Muscle of arm (tissue), 12 donors: ENCODE data around the gene STON2. TPM values are rescaled to one million over a fixed set of nuclear protein-coding genes. Genes with fewer than 3 reads are reported as not detected.

Experiments used
- DNase-seq: peaks from one replicate; pipeline ENCODE4 v3.0.0-alpha.2; 2013
- polyA plus RNA-seq, 12 donors: library from polyadenylated mRNA; unstranded; fragments of 120-200 nt; gene quantifications; one replicate each; pipeline ENCODE4 v1.2.1, GENCODE V29; 2013; ENCODE audit not compliant: insufficient read length in 12 of 12

The STON2 gene
- polyA plus RNA-seq, 12 donors = 9.7 to 25.4 (median 18.5) TPM; not detected in 1

DNA sequence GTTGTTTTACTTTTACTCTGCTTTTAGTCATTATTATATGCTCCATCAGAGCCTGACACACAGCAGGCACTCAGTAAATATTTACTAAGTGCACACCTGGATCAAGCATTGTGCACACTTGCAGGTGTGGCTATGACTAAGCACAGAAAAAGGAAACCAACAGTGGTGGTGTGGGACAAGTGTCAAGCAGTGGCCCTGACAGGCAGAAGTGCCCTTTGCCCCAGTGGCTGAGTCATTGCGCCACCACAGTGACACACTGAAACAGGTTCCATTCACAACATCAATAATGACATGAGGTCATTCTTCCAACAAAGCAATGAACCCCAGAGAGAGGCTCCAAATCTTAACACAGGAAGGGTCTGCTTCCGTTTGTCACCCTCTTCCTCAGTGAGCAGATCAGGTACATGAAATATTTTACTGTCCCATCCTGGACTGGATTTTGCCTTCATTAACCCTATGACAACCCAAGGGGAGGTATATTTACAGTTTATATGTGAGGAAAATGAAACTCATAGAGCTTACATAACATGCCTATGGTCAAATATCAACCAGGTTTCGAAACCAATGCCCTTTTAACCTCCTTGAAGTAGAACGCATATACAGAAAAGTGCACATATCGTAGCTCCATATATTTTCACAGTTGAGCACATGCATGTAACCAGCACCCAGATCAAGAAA, 96.7 kb downstream of the STON2 start:
- no peak for DNase-seq

DNA sequence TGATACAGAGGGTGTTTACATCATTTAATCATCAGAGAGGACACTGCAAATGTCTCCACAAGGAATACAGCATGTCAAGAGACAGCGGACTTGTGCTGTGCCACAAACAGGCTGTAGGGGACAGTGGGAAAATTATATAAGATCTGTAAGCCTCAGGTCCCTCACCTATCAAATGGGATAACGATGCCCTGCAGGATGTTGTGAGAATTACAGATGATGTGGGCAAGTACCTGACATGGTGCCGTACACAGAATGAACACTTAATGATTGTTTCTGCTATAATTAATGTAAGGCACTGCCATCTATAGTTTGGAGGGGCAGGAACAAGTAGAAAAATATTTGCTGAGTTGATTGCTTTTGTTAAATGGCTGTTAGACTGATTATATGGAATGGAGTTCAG, 97.5 kb downstream of the STON2 start:
- no peak for DNase-seq

DNA sequence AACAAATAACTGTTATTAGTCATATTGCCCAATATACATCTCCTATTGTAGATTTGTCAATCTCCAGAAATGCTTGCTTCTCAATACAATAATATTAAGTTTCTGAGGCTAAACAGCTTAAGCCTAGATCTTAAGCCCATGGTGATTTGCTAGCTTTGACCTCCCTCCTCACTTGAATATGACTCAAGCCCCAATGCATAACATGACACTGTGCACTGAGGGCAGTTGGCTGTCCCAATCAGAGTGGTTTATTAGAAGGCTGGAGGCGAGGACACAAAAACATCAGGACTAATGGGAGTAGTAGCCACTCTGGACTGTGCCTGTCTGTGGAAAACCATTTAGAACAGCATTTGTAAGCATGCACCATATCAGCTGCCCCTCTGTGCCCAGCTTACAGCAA, 98.3 kb downstream of the STON2 start:
- DNase-seq = no peak

DNA sequence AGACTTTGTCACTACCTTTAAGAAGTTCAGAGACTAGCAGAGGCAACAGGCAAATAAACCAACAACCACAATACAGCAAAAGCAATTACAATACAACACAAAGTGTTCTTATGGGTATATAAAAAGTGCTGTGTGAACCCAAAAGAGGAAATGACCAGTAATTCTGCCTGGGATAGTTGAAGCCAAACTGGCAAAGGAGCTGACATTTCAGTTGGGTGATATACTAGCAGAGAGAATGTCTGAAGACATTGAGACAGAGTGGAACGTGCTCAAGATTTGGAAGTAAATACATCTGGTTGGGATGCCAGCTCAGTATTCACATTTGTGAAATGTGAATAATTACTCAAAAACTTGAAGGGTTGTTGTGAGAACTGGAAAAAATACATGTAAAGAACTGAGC, 98.8 kb downstream of the STON2 start:
- DNase-seq = no peak

GRCh38 chr14:81298911-81299310, 101.2 kb downstream of the STON2 start:
- DNase-seq = no peak

DNA sequence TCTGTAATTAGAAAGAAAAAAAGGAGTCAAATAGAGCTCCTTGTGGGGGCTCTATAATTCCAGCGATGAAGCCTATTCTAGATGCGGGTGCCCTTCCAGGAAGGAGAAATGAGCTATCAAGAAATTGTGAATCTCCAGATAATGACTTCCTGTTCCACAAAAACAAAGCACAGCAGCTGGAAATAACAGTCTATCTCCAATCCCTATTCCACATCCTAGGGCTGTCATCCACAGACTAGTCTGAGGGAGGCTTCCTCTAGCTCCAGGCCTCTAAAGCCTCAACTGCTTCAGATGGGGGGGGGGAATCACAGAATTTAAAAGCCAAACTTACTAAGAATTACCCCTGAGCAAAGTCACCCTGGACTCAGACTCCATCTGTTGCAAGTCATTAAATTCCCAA, 102.0 kb downstream of the STON2 start:
- DNase-seq = no peak

- no peak for DNase-seq
These were observed 103.9 kb downstream of the STON2 start for GRCh38 chr14:81295958-81296923.

- DNase-seq = no peak
These were observed 110.6 kb downstream of the STON2 start for GRCh38 chr14:81289516-81289915.

DNA sequence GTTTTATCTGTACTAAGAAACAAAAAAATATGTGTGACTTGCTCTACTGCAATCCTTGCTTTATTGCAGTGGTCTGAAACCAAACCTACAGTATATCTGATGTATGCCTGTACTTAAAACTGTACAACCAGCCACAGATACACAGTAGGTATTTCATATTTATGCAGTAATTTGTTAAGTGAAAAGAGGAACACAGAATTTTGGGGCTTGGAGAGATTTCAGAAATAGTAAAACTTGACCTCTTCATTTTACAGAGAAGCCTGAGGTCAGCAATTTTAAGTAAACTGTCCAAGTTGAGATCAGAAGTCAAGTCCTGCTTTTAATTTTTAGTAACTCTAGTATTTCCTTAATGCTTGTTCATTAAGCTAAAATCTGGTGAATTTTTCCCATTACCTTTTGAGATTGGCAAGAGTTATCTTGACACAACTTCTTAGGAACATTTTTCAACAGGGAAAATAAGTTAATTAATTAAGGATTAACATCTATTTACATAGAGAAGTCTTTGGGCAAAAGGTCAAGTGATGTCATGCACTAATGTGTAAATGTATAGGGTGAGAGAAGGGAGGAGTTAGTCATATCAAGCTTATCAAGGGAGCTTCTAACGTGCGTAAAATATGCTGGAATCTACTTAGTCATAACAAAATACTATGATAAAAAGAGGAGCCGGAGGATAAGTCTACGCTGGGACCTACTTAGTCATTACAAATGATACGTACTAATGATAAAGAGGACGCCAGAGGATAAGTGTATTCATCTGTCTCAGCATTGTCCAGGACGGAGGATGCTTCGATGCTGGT, 113.4 kb downstream of the STON2 start:
- no peak for DNase-seq

DNA sequence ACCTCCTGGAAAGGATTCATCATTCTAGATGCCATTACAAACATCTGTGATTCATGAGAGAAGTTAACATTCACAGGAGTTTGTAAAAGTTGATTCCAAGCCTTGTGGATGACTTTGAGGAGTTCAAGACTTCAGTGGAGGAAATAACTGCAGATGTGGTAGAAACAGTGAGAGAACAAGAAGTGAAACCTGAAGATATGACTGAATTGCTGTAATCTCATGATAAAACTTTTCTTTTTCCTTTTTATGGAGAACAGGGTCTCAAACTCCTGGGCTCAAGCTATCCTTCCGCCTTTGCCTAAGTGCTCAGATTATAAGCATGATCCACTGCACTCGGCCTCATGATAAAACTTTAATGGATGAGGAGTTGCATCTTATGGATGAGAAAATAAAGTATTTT, 114.9 kb downstream of the STON2 start:
- no peak for DNase-seq

DNA sequence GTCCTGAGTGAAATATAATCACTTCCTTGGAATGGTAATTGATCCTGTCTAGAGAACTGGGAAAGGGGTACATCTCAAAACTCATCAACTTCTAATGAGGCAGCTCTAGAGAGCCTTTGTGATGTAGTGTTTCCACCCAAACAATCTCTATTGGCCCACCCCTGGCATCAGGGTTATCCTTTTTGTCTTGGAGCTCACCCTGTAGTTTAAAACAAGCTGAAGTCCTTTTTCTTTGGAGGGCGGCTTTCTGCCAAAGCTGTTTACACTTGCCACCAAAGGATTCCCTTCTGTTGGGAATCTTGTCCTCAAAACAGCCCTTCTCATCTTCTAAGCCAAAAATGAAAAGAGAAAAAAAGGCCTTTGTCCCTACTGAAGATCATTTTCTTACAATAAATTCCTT, 118.8 kb downstream of the STON2 start:
- DNase-seq = no peak

- DNase-seq = no peak
These were observed 119.9 kb downstream of the STON2 start for GRCh38 chr14:81280136-81280791.

- DNase-seq = no peak
These were observed 123.0 kb downstream of the STON2 start for GRCh38 chr14:81277096-81277495.

GRCh38 chr14:81276073-81277069, 123.8 kb downstream of the STON2 start:
- DNase-seq = no peak

GRCh38 chr14:81275305-81276072, 124.6 kb downstream of the STON2 start:
- no peak for DNase-seq

DNA sequence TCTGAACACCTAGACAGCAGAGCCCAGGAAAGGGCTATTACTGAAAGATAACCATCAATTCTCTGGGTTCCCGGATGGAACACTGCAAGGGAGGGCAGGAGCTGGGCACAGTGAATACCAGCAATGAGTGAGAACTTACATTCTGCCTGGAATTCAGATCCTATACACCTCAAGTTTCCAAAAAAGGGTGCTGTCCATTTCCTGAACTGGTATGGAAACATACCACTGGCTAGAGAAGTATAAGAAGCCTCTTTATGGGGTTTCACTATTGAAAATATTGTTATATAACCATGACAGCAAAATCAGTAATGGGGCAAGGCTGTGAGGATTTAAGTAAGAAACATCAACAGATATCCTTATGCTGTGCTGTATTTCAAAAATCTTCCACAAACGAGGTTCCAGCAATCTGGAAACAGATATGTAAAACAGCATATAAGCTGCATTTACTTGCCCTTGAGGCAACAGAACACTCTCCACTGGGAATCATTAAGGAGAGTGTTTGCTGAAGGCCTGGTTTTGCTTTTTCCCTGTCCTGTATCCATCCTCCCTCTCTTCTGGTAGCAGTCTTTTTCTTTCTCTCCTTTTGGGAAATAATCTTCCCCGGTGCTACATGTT, 126.1 kb downstream of the STON2 start:
- peak; percentile 7 for DNase-seq

DNA sequence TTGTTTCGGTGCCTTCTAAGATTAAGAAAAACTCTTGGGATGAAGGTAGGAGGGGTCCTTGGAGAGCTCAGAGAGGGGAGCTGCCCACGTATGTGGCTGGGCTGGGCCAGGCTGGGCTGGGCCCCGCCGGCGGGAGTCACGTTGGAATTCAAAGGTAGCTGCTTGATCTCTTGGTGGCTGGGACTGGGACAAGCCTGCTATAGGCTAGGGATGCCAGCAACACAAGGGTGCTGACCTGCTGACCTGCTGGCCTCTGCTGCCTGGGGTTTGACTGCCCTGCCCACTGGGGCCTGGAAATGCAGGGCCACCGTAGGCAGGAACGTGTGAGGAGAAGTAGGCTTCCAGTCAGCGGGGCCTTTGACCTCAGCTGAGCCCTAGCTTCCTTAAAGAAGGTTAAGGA, 126.6 kb downstream of the STON2 start:
- no peak for DNase-seq

GRCh38 chr14:81272317-81272716, 127.8 kb downstream of the STON2 start:
- DNase-seq = no peak

DNA sequence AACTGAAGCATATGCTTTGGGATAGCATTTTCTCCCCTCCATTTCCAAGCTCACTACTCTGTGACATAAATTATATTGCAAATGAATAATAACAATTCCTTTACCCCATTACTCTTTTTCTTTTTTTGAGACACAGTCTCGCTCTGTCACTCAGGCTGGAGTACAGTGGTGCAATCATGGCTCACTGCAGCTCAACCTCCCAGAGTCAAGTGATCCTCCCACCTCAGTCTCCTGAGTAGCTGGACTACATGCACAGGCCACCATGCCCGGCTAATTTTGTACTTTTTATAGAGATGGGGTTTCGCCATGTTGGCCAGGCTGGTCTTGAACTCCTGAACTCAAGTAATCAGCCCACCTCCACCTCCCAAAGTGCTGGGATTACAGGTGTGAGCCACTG, 130.1 kb downstream of the STON2 start:
- no peak for DNase-seq
